ENCODE measurements around the gene IL6ST.
"Not testable (repeated sequence)": the region's sequence is repeated elsewhere in the genome, so short reads cannot be mapped to it uniquely, and the experiment has no call there.

IL6ST gene

GRCh38 chr5:55994495-55994997 is at the start of gene IL6ST:
Gene IL6ST, minus strand, starts transcription at chr5:55994963. Its CDS starts 18,685 bp downstream, at chr5:55976278.
- peak; percentile 43 for DNase-seq

- no peak for DNase-seq
Observed at GRCh38 chr5:56039985-56040384, 45.2 kb upstream of the IL6ST start.

- DNase-seq = not testable (repeated sequence)
Observed at GRCh38 chr5:56038206-56038605, 43.4 kb upstream of the IL6ST start.

GRCh38 chr5:56037531-56038010 is 42.8 kb upstream of the IL6ST start:
- DNase-seq = no peak

- not testable (repeated sequence) for DNase-seq
Observed at GRCh38 chr5:56035394-56035793, 40.6 kb upstream of the IL6ST start.

- not testable (repeated sequence) for DNase-seq
Observed at GRCh38 chr5:56029871-56030630, 35.3 kb upstream of the IL6ST start.

GRCh38 chr5:56029457-56029856 is 34.7 kb upstream of the IL6ST start:
- DNase-seq = no peak

- DNase-seq = no peak
Observed at GRCh38 chr5:56028708-56029107, 33.9 kb upstream of the IL6ST start.

- no peak for DNase-seq
Observed at GRCh38 chr5:56026863-56027300, 32.1 kb upstream of the IL6ST start.

GRCh38 chr5:56025151-56025885 is 30.6 kb upstream of the IL6ST start:
- DNase-seq = no peak

GRCh38 chr5:56024810-56025150 is 30.0 kb upstream of the IL6ST start:
- no peak for DNase-seq

- DNase-seq = no peak
Observed at GRCh38 chr5:56023296-56023695, 28.5 kb upstream of the IL6ST start.

GRCh38 chr5:56019306-56020272 is 24.8 kb upstream of the IL6ST start:
- DNase-seq = no peak

GRCh38 chr5:56018832-56019231 is 24.1 kb upstream of the IL6ST start:
- DNase-seq = no peak

- not testable (repeated sequence) for DNase-seq
Observed at GRCh38 chr5:56014701-56015100, 19.9 kb upstream of the IL6ST start.

- DNase-seq = not testable (repeated sequence)
Observed at GRCh38 chr5:56013939-56014338, 19.2 kb upstream of the IL6ST start.

GRCh38 chr5:56012281-56012963 is 17.7 kb upstream of the IL6ST start:
- no peak for DNase-seq

- no peak for DNase-seq
Observed at GRCh38 chr5:56011835-56012234, 17.1 kb upstream of the IL6ST start.

- DNase-seq = no peak
Observed at GRCh38 chr5:56010431-56010830, 15.7 kb upstream of the IL6ST start.

GRCh38 chr5:56006600-56006999 is 11.8 kb upstream of the IL6ST start:
- no peak for DNase-seq

GRCh38 chr5:56006094-56006493 is 11.3 kb upstream of the IL6ST start:
- DNase-seq = no peak

GRCh38 chr5:56004874-56005273 is 10.1 kb upstream of the IL6ST start:
- no peak for DNase-seq

All from CD4-positive, alpha-beta T cell treated with Interferon gamma for 1 hour (primary cell).